ENCODE measurements around the gene SNPH.
"Not testable (repeated sequence)": the region's sequence is repeated elsewhere in the genome, so short reads cannot be mapped to it uniquely, and the experiment has no call there.

The SNPH gene

GRCh38 chr20:1247689-1248088, 18.4 kb upstream of the SNPH start:
- H3K27ac ChIP-seq (replicated peaks) = no peak overlapping the region
- no peak overlapping the region for H3K4me3 ChIP-seq (replicated peaks; ENCODE audit: insufficient read depth, low read length)
- peaks cover 5% of the 10 kb centered on the region for H3K27me3 ChIP-seq (ENCODE audit: insufficient read depth, poor library complexity, severe bottlenecking)
- no peak for DNase-seq (ENCODE audit: low read depth in 1 of 2, low spot score in 1 of 2)
- TF ChIP-seq GABPA (IDR thresholded peaks at IDR 0.05; ENCODE audit: low read depth) = no peak
- TF ChIP-seq SPI1 (IDR thresholded peaks at IDR 0.05; ENCODE audit: borderline replicate concordance, low read depth) = no peak
- TF ChIP-seq, protein P1, sequence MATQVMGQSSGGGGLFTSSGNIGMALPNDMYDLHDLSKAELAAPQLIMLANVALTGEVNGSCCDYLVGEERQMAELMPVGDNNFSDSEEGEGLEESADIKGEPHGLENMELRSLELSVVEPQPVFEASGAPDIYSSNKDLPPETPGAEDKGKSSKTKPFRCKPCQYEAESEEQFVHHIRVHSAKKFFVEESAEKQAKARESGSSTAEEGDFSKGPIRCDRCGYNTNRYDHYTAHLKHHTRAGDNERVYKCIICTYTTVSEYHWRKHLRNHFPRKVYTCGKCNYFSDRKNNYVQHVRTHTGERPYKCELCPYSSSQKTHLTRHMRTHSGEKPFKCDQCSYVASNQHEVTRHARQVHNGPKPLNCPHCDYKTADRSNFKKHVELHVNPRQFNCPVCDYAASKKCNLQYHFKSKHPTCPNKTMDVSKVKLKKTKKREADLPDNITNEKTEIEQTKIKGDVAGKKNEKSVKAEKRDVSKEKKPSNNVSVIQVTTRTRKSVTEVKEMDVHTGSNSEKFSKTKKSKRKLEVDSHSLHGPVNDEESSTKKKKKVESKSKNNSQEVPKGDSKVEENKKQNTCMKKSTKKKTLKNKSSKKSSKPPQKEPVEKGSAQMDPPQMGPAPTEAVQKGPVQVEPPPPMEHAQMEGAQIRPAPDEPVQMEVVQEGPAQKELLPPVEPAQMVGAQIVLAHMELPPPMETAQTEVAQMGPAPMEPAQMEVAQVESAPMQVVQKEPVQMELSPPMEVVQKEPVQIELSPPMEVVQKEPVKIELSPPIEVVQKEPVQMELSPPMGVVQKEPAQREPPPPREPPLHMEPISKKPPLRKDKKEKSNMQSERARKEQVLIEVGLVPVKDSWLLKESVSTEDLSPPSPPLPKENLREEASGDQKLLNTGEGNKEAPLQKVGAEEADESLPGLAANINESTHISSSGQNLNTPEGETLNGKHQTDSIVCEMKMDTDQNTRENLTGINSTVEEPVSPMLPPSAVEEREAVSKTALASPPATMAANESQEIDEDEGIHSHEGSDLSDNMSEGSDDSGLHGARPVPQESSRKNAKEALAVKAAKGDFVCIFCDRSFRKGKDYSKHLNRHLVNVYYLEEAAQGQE (IDR thresholded peaks at IDR 0.05; ENCODE audit: insufficient replicate concordance, low read depth) = no peak
- TF ChIP-seq CTCF (IDR thresholded peaks at IDR 0.05; ENCODE audit: insufficient read depth, low read length) = no peak
- TF ChIP-seq POLR2AphosphoS5 (IDR thresholded peaks at IDR 0.05; ENCODE audit: low read depth) = no peak

DNA sequence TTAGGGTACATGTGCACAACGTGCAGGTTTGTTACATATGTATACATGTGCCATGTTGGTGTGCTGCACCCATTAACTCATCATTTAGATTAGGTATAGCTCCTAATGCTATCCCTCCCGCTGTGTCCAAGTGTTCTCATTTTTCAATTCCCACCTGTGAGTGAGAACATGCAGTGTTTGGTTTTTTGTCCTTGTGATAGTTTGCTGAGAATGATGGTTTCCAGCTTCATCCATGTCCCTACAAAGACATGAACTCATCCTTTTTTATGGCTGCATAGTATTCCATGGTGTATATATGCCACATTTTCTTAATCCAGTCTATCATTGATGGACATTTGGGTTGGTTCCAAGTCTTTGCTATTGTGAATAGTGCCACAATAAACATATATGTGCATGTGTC, 15.8 kb upstream of the SNPH start:
- H3K27ac ChIP-seq (replicated peaks); H3K4me3 ChIP-seq (replicated peaks; ENCODE audit: insufficient read depth, low read length); DNase-seq (ENCODE audit: low read depth in 1 of 2, low spot score in 1 of 2): not testable (repeated sequence)
- peaks cover 19% of the 10 kb centered on the region for H3K27me3 ChIP-seq (ENCODE audit: insufficient read depth, poor library complexity, severe bottlenecking)

- no peak overlapping the region for H3K4me3 ChIP-seq (replicated peaks; ENCODE audit: insufficient read depth, low read length)
- no peak for DNase-seq (ENCODE audit: low read depth in 1 of 2, low spot score in 1 of 2)
- peaks cover 19% of the 10 kb centered on the region for H3K27me3 ChIP-seq (ENCODE audit: insufficient read depth, poor library complexity, severe bottlenecking)
- TF ChIP-seq POLR2AphosphoS5 (IDR thresholded peaks at IDR 0.05; ENCODE audit: low read depth) (no peak), GABPA (IDR thresholded peaks at IDR 0.05; ENCODE audit: low read depth) (no peak), CTCF (IDR thresholded peaks at IDR 0.05; ENCODE audit: insufficient read depth, low read length) (no peak), SPI1 (IDR thresholded peaks at IDR 0.05; ENCODE audit: borderline replicate concordance, low read depth) (no peak)
- TF ChIP-seq, protein P1 (IDR thresholded peaks at IDR 0.05; ENCODE audit: insufficient replicate concordance, low read depth) = no peak
- H3K27ac ChIP-seq (replicated peaks) = no peak overlapping the region
Measured at GRCh38 chr20:1252416-1252815, 13.7 kb upstream of the SNPH start.

DNA sequence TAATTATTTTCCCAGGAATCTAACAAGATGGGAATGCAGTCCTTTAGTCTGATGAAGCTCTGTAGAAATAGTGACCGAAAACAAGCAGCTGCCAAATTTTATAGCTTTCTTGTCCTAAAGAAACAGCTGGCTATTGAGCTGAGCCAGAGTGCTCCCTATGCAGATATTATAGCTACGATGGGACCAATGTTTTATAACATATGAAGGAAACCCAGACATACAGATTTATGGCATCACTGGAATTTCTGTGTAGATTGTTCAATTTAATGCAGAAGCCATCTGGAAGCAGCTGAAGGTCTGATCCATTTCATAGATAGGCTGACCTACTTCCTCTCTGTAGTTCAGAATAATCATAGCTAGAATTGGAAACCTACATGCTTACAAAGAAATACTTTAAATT, 11.8 kb upstream of the SNPH start:
- TF ChIP-seq, protein P1 (IDR thresholded peaks at IDR 0.05; ENCODE audit: insufficient replicate concordance, low read depth) = no peak
- no peak for TF ChIP-seq GABPA (IDR thresholded peaks at IDR 0.05; ENCODE audit: low read depth)
- no peak for TF ChIP-seq SPI1 (IDR thresholded peaks at IDR 0.05; ENCODE audit: borderline replicate concordance, low read depth)
- no peak for TF ChIP-seq CTCF (IDR thresholded peaks at IDR 0.05; ENCODE audit: insufficient read depth, low read length)
- TF ChIP-seq POLR2AphosphoS5 (IDR thresholded peaks at IDR 0.05; ENCODE audit: low read depth) = no peak
- Histone ChIP-seq H3K27me3 (ENCODE audit: insufficient read depth, poor library complexity, severe bottlenecking) (peaks cover 19% of the 10 kb centered on the region), H3K27ac (replicated peaks) (no peak overlapping the region), H3K4me3 (replicated peaks; ENCODE audit: insufficient read depth, low read length) (no peak overlapping the region)
- no peak for DNase-seq (ENCODE audit: low read depth in 1 of 2, low spot score in 1 of 2)

Data from HL-60 (cell line).